Activated CD4-positive, alpha-beta T cell treated with anti-CD3 and anti-CD28 coated beads, Interleukin-2, amount 50 U/mL, for 48 hours (primary cell): ENCODE results near the gene RIMBP2.
"Not testable (repeated sequence)": the region's sequence is repeated elsewhere in the genome, so short reads cannot be mapped to it uniquely, and the experiment has no call there.

Source experiments
- DNase-seq, 2 experiments: peaks; one replicate each; pipeline ENCODE4 v3.0.0-alpha.2; 2020

The RIMBP2 gene

DNA sequence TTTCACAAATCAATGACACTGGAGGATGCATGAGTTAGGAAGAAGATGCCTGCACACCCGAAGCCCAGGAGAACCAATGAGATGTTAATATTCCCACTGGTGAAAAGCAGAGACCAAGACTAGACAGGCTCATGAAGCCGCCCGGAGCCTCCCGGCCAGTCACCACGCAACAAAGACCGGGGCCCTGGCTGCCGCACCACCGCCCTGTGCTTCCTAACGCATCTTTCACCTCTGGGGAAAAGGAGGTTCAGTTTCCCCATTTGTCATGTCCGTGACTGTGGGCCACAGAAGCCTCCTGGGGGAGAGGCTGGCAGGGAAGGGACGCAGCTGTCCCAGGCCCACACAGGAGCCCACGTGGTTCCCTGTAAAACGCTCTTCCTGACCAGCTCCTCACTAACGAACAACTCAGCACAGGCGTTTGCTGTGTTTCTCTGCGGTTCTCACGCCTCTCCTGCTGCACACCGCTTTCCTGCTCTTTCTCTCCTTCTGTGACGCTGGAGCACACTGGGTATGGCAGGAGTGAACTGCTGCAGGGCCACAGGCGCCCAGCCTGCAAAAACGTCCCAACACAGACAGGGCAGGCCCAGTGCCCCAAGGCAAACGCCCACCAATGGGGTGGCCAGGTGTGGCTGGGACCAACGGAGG, 10.8 kb downstream of the RIMBP2 start:
- DNase-seq, result no peak

DNA sequence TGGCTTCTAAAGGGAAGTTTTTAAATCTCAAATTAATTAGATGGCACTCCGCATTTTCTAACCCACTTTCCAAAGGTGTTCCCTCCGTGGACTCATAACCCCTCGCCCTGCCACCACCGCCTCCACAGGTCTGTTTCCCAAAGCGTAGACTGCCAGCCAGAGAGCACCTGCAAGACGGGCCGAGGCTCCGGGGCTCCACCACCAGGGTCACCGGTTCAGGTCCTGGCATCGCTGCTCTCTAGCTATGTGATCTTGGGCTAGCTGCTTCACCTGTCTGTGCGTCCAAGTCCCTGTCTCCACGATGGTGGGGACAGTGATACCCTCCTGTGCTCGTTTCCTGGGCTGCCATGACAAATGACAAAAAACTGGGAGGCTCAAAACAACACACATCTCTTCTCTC, 11.5 kb downstream of the RIMBP2 start:
- no peak for DNase-seq

DNA sequence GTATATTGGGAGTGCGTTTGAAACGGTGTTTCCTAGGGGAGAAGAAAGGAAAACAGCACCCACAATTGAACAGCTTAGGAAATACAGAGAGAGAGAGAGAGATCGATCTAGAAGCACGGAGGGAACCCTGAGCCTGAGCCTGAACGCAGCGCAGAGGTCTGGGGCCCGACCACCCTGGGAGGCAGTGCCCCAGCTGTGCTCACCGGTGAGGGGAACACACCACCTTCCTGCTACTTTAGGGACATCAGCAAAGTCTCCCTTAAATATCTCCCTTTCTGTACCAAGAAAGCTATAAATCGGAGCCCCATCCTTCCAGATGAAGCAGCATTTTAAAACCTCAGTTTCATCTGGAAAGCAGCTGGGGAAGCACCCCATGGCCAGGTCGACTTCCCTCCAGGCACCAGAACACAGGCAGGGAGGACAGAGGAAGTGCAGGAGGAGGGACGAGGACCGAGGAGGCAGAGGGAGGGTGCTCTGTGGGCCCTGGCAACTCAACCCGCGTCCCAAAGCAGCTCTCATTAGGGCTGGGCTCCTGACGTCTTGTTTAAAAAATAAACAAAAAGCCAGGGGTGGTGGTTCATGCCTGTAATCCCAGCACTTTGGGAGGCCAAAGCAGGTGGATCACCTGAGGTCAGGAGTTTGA, 12.2 kb downstream of the RIMBP2 start:
- no peak for DNase-seq

DNA sequence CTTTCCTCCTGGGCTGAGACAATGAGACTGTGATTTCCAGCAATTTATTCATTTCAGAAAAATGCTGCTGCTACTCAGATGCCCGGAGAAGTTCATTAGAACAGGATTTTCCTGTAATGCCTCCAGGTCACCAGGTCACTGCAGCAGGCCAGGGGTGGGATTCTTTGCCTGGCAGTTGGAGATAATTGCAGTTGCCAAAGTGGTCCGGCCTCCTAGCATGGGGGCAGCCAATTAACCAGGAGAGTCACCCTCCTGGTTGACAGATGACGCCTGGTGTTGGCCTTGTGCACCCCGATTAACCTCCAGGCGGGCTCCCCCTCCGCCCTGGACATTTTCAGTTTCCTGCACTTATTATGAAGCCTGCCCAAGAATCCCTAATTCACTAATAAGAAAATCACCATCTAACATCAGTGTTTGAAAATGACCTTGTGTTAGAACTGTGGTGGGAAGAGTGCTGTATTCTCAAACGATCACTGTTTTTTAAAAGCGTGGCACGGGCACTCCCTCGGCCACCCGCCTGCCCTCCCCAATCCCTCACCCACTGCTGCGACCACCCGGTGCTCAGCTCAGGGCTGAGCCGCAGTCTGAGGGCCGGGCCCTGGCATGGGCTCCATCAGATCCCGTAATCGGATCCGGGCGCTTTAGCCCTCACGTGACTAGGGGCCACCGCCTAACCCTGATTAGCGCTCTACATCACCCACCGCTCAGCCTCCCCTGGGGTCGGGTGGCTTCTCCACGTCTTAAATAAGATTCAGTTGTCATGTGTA, 12.9 kb downstream of the RIMBP2 start:
- no peak for DNase-seq

DNA sequence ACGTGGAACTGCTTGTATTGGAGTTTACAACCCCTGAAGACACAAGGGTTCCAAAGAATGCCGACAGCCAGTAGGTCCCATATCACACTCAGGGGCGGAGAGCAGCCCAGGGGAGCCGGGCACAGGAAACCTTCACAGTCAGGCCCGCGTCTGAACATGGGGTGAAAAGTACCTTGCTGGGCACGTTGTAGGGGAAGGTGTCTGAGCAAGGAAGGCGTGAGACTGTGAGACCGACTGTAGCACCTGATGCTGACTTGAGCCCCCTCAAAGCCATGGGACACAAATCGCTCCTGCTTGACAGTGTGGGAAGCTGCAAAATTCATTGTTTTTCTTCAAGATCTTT, 14.7 kb downstream of the RIMBP2 start:
- no peak for DNase-seq

DNA sequence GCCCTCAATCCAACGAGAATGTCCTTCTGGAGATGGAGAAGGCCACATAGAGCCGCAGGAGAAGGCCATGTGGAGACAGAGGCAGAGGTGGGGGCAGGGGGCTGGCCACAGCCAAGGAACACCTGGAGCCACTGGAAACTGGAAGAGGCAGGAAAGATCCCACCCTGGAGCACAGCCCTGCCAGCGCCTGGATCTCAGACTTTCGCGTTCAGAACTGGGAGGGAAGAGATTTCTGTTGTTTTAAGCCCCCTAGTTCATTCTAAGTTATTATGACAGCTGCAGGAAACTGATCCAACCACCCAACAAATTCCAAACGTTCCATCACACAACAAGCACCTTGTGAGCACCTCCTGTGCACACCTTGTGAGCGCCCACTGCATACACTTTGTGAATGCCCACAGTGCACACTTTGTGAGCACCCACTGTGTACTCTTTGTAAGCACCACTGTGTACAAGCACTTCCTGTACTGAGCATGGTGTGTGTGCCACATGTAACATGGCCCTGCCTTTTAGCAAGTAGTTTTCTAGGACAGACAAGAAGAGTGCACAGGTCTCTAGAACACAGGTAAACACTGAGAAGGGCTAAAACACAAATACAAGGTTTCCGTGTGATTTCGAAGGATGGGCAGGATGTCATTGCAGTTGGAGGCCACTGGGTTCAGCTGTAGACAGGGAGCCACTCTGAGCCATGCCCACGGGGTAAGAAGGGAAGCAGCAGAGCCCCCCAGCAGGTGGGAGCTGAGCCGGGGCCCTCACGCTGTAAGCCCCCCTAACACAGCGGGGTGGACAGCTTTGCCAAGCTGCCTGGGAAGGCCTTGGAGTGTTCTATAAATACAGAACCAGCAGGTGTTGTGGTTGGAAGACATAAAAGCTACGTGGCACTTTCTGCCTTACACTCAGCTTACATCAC, 15.4 kb downstream of the RIMBP2 start:
- no peak for DNase-seq

DNA sequence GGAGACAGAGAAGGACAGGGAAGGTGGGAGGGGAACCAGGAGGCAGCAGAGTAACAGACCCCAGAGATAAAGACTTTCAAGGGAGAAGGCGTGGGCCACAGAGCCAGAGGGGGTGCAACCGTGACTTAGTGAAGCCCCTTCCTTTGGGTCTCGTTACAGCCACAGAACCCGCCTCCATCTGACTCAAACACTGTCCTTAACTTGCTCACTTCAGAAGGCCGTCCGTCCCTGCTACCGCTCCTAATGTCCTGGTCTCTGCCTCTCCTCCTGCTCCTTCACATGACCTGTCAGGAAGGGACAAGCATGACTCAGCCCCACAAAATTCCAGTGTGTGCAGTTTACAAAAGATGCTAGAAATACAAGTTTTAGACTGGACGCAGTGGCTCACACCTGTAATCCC, 18.0 kb downstream of the RIMBP2 start:
- DNase-seq, result no peak

DNA sequence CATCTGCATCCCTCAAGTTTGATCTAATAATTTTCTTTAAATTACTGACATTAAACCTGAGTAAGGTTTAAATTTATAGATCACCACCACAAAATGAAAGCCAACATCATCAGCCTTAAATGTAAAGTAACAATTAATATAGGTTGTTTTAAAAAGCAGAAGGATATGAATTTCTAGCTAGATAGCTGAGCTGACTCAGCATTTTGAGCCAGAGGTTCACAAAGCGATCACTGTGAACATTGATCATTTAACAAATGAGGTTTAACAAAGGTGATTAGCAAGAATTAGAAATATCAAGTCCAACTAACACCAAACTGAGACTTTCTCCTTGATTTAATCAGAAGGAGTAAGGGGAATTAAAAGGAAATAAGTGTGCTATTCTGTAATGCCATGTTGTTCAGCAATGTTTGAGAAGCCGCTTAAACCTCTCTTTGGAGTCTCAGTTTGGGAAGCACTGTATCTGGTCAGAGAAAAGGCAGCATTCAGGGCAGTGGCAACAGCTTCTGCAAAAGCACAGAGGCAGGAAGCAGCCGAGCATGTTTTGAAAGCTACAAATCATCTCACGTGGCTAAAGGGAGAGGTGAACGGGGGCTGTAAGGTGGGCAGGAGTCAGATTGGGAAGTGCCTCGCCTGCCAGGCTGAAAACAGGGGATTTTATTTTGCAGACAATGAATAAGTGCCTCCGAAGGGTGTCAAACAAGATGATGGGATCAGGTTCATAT, 19.6 kb downstream of the RIMBP2 start:
- no peak for DNase-seq

DNA sequence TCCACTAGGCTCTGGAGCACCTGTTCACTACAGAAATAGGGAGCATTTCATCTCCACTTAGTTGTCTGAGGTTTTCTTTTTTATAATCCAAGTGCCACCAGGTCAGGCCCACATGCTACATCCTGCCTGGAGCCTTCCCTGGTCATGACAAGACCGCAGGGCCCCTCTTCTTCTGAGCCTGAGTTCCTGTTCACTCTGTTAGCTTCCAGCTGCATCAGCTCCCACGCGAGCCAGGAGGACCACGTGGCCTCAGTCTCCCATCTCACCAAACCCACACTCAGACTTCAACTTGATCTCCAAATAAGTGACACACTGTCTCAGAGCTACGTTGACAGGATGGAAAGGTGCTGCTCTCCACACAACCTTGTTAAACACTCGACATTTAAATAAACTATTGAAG, 21.0 kb downstream of the RIMBP2 start:
- no peak for DNase-seq

DNA sequence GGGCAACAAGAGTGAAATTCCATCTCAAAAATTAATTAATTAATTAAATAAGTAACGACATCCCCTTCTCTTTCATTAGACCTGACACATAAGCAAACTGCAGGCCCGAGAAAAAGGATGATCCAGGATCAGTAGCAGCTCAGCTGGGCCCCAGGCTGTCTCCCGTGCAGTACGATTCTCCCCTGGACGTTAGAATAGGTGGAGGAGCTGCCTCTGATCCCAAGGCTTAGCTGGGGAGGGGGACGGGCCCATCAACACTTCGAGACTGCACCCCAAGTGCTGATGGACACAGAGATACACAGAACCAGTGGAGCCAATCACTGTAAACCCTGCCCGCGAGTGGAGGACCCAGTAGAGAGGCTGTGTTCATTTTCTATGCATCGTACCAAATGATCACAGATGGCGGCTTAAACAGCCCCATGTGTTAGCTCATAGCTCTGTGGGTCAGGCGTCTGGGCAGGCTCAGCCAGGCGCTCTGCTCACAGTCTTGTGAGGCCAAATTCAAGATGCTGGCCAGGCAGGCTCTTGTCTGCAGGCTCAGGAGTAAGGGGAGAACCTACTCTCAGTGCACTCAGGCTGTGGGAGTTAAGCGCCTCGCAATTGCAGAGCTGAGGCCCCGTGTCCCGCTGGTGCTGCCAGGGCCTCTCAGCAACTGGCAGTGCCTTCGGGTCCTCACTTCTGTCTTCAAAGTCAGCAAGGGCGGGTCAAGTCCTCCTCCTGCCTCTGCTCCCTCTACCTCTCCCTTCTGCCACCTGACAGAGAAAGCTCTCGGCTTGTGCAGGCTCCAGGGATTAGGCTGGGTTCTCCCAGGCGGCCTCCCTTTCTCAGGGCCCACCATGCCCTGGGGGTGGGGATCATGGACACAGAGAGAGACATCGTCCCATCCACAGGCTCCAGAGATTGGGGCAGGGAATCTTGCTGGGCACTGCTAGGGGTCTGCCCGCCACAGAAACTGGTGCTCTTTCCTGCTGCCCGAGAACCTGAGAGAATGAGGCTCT, 26.4 kb downstream of the RIMBP2 start:
- DNase-seq, result no peak

DNA sequence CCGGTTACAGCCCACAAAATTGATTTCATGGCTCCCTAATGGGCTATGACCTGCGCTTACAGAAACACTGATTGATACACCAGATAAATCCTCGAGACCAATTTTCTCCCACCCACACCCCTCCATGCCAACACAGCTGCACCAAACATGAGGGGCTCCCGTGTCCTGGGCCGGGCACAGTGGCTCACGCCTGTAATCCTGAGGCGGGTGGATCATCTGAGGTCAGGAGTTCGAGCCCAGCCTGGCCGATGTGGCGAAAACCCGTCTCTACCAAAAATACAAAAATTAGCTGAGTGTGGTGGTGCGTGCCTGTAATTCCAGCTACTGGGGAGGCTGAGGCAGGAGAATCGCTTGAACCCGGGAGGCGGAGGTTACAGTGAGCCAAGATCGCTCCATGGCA, 27.1 kb downstream of the RIMBP2 start:
- DNase-seq, result not testable (repeated sequence)

DNA sequence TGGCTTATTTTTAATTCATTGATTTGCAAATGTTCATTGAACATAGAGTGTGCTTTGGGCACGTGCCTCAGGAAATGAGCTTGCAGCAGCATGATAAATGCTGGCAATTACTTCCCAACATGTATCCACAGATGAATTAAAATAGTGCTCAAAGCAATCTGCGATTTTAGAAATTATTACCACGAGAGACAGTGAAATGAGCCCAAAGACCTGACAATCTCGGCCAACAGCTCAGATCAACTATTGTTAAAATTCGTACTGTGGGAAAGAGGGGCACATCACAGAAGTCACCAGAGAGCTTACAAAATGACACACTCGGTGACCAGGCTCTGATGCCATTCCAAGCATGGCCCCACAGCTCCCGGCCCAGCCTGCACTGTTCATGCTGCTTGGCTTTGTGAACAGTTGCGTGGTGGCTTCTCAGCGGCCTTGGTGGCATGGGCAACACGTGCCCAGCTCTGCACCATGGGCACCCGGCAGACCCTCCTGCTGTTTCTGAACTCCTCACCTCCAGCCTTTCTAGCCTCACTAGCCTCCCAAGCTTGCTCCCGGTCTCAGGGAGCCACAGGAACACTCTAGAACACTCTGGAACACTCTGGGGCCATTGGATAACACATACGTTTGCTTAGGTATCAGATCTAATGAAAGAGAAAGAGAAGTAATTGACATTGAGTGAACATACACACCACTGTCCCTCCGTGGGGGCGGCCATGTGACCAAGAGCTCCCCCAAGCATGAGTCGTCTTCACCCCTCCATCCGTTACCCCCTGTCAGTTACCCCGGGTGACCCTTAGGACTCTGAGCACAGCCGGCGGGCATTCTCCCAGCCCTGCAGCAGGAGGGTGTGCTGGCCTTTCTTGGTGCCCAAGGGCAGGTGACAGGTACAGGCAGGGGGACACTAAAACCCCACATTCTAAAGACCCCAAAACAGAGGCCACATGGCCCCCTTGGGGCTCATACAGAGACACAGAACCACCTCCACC, 28.0 kb downstream of the RIMBP2 start:
- no peak for DNase-seq

DNA sequence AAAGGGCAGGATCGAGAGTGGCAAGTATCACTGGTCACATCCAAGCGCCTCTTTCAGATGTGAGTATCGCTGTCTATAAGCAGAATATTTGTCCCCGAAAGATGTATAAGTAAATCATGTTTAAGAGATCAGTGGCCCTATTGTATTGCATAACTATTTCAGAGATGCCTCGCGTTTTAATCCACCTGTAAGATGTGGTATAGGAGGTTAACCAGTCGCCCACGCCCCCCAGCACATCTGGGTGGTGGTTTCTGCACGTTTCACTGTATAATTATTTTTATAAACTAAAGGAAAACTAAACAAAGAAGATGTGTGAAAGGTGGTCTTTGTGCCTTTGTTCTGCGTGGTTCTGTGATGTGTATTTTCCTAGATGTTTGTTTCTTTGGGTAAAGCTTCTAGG, 28.9 kb downstream of the RIMBP2 start:
- no peak for DNase-seq

DNA sequence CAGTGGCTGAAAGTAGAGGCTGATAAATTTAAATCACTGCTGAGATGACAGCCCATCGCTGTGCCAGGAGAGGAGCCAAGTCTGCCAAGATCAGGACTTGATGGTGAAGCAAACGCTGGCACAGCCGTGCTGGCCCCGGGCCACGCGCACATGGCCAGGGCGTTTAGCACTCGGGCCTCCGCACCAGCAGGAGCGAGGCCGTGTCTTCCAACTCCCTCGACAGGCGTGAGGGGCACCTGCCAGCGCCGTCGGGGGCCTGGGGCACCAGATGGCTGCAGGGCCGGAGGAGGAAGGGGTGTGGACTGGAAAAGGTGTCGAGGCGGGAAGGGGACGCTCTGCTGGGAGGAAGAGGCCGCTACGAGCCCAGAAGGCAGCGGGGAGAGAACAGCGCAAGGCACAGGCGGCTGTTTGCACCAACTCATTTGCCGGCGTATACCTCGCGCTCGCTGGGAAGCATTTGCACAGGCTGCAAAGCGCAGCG, 29.5 kb downstream of the RIMBP2 start:
- no peak for DNase-seq

DNA sequence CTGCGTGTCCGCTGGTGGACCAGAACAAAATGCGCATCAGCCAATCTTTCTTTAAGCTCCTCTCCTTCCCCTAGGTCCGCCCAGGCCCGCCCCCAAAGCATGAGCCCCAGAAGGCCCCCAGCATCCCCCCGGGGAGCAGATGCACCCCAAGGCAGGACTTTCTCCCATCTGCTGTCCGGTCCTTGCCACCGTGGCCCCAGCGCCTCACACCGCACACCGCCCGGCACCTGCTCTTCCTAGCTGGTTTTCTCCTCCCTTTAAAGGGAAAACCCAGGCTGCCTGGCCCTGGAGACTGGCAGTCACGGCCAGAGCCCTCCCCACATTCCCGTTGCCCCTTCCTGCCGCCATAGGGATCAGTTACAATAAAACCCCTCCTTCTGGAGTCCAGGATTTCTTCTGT, 30.2 kb downstream of the RIMBP2 start:
- DNase-seq, result no peak

DNA sequence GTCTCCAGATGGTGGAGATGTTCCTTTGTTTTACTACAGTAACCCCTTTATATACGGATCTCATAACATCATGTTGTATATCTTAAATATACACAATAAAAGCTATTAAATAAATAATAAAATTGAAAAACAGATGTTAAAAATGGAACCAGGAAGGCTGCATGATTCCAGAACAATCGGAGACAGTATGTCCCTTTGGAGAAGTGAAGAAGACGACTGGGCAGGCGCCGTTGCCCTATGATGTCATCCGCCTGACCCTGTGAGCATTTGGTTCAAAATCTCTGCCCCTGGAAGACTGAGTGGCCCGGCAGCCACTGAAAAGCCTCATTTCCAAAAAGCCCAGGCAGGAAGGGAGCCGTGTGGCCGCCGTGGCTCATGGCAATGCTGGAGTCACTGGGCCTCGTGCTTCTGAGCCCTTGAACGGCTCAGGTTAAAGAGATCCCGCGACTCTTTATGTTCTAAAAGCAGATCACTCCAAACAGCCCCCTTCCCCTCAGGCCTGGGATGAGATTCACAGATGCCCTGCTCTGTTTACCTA, 30.8 kb downstream of the RIMBP2 start:
- DNase-seq, result no peak

DNA sequence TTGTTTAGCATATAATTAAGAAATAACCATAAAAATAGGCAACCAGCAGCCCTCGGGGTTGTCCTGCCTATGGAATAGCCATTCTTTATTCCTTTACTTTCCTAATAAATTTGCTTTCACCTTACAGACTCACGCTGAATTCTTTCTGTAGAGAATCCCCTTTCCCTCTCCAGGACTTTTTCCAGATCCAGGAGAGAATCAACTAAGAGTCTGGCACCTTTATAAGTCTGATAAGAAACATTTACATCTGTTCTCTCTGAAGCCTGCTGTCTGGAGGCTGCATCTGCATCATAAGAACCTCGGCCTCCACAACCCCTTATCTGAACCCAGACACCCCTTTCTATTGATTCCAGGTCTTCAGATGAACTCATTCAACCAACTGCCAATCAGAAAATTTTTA, 32.3 kb downstream of the RIMBP2 start:
- no peak for DNase-seq

DNA sequence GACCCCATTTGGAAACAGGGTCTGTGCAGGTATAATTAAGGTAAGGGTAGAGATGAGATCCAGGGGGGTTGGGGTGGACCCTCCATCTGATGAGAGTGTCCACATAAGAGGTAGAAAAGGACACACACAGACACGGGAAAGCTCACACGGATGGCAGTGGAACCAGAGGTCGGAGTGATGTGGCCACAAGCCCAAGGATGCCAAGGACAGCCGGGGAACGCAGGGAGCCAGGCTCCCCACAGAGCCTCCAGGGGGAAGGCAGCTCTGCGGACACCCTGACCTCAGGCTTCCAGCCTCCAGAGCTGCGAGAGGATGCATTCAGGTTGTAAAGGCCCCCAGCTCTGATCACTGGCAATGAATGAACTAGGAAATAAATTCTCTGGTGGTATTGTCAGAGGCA, 33.0 kb downstream of the RIMBP2 start:
- no peak for DNase-seq

DNA sequence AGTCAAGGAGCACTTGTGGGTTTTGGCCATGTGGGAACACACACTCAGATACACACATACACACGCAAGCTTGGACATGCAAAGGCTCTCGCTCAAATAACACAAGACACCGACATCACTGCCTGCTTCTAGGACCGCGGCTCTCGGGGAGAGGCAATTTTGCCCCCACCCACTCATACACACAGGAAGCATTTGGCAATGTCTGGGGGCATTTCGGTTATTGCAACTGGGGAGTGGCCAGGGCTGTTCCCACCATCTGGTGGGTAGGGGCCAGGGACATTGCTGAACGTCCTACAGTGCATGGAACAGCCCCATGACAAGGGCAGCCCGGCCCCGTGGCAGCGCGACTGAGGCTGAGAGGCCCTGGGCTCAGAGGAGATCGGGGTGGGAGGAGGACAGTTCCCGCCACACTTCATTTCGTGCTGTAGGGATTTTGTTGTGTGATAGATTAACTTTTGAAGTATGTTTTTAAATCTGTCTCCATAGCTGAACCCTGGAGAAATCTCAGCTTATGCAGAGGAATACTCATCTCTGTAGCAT, 35.6 kb downstream of the RIMBP2 start:
- DNase-seq, result no peak
